Measurements from ENCODE around the gene GMIP. TPM values are rescaled to one million over a fixed set of nuclear protein-coding genes. Genes with fewer than 3 reads are reported as not detected.

Gene GMIP
- total and polyA plus RNA-seq, 2 donors (not counting 3 experiments of a cell fraction or from before 2014, with no cell fraction given): 7.8 to 19.8 TPM

DNA sequence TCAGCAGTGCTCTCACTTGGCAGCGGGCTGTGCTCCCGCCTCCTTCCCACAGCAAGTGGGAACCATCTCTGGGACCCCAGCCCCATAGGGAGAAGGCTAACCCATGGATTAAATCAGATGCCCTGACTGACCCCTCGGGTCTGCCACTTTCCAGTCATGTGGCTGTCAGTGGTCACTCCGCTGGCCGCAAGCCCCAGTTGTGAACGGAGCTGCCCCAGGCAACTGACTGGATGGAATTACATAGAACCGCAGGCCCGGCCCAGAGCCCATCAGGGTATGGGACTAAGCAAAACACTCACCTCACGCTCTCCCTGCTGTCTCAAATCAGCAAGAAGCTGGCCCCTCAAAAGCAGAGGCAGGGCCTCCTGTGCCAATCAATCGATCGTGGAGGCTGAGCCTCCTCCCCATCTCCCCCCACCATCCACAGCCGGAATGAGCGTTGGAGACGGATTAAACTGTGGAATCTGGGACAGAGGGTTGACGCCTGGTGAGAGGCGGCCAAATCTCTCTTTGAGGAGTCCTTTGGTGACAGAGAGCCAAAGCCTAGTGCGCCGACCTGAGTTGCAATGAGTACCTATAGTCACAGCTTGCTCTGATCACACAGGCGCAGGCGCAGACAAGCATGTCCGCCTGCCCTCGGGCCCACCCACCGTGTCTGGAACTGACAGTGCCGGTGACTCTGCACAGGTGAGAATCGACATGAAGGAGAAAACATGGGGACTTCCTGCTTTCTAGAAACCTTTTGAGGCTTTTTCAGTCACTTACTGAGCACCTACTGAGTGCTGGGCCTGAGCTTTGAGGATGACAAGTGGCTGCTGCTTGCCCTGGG, 63.7 kb downstream of the GMIP start:
- Histone ChIP-seq H3K4me3 (replicated peaks in 1 of 3; ENCODE audit: insufficient read depth in 1 of 3, low read depth in 1 of 3, low read length in 3 of 3) (no peak overlapping the region), H4K20me1 (replicated peaks; ENCODE audit: control insufficient read depth, extremely low read depth, insufficient read depth, low read length) (no peaks in the 10 kb centered on the region), H2AFZ (ENCODE audit: low read depth, low read length) (no peak overlapping the region), H3K4me1 (ENCODE audit: control insufficient read depth, extremely low read depth, insufficient read depth, low read length) (no peaks in the 10 kb centered on the region), H3K27me3 (ENCODE audit: control insufficient read depth in 2 of 2, insufficient read depth in 2 of 2, low read length in 2 of 2) (no peaks in the 10 kb centered on the region), H3K27ac (ENCODE audit: insufficient read depth, low read depth, low read length) (no peak overlapping the region), H3K9ac (replicated peaks; ENCODE audit: extremely low read depth, insufficient read depth, low read length) (no peak overlapping the region), H3K4me2 (ENCODE audit: insufficient read depth, low read length) (no peak overlapping the region), H3K9me1 (replicated peaks; ENCODE audit: control insufficient read depth, extremely low read depth, insufficient read depth, low read length) (no peaks in the 10 kb centered on the region), H3K79me2 (ENCODE audit: control insufficient read depth, insufficient read depth, low read length) (no peaks in the 10 kb centered on the region), H3K9me3 (replicated peaks; ENCODE audit: control insufficient read depth, insufficient read depth, low read length) (no peaks in the 10 kb centered on the region), H3K36me3 (ENCODE audit: control insufficient read depth in 2 of 2, extremely low read depth in 1 of 2, insufficient read depth in 2 of 2, low read length in 2 of 2) (no peaks in the 10 kb centered on the region)
- FAIRE-seq: no peak
- intact Hi-C loops (cut with micrococcal nuclease): no loop called here
- no peak for DNase-seq (ENCODE audit: low read depth, low spot score)
- no TSS peak for BruUV-seq (replicated peaks)
- TF ChIP-seq FOS (IDR thresholded peaks at IDR 0.05; ENCODE audit: borderline replicate concordance, insufficient read depth, low read length) (no peak), POLR2AphosphoS5 (IDR thresholded peaks at IDR 0.05; ENCODE audit: insufficient read depth, low read depth, low read length) (no peak), MYC (IDR thresholded peaks at IDR 0.05; ENCODE audit: low read depth, low read length) (no peak), EZH2 (IDR thresholded peaks at IDR 0.05; ENCODE audit: borderline replicate concordance, low read depth, low read length, severe bottlenecking) (no peak), GATA2 (IDR thresholded peaks at IDR 0.05; ENCODE audit: insufficient read depth, insufficient read length, low read depth, low read length) (no peak), POLR2A (IDR thresholded peaks at IDR 0.05; ENCODE audit: low read depth, low read length) (no peak), JUN (IDR thresholded peaks at IDR 0.05; ENCODE audit: borderline replicate concordance, insufficient read depth, insufficient read length, low read depth) (no peak)
- TF ChIP-seq, protein P1, sequence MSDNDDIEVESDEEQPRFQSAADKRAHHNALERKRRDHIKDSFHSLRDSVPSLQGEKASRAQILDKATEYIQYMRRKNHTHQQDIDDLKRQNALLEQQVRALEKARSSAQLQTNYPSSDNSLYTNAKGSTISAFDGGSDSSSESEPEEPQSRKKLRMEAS (IDR thresholded peaks at IDR 0.05; ENCODE audit: insufficient read depth, insufficient read length): no peak
- TF ChIP-seq, protein P2, sequence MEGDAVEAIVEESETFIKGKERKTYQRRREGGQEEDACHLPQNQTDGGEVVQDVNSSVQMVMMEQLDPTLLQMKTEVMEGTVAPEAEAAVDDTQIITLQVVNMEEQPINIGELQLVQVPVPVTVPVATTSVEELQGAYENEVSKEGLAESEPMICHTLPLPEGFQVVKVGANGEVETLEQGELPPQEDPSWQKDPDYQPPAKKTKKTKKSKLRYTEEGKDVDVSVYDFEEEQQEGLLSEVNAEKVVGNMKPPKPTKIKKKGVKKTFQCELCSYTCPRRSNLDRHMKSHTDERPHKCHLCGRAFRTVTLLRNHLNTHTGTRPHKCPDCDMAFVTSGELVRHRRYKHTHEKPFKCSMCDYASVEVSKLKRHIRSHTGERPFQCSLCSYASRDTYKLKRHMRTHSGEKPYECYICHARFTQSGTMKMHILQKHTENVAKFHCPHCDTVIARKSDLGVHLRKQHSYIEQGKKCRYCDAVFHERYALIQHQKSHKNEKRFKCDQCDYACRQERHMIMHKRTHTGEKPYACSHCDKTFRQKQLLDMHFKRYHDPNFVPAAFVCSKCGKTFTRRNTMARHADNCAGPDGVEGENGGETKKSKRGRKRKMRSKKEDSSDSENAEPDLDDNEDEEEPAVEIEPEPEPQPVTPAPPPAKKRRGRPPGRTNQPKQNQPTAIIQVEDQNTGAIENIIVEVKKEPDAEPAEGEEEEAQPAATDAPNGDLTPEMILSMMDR (IDR thresholded peaks at IDR 0.05; ENCODE audit: extremely low read depth in 1 of 2, insufficient read depth in 1 of 2, low read depth in 1 of 2, low read length in 2 of 2): no peak
- ChIA-PET POLR2A (no interaction called here), CTCF (no interaction called here)
- dilution Hi-C loops (cut with MboI; ENCODE audit: extremely low pct_ligation_motif_present, low sequenced_read_pairs): no loop called here

Other genes with a start within 250 kb of the GMIP start
- 134 and 138 TPM in 2 replicates for gene GATAD2A, start 238.0 kb downstream of the GMIP start, total RNA-seq
- 26.2 and 27.3 TPM in 2 replicates for gene GATAD2A, start 238.0 kb downstream of the GMIP start, polyA plus RNA-seq
- gene TSSK6, start 128.1 kb downstream of the GMIP start, total RNA-seq: 0.35 and 0.82 TPM in 2 replicates
- 0.76 and 1.7 TPM in 2 replicates for gene TSSK6, start 128.1 kb downstream of the GMIP start, polyA plus RNA-seq
- gene NDUFA13, start 127.4 kb downstream of the GMIP start, total RNA-seq: 246 and 252 TPM in 2 replicates
- 799 and 837 TPM in 2 replicates for gene NDUFA13, start 127.4 kb downstream of the GMIP start, polyA plus RNA-seq
- gene YJEFN3, start 114.7 kb downstream of the GMIP start, total RNA-seq: 2.1 and 2.4 TPM in 2 replicates
- 1.9 and 2.7 TPM in 2 replicates for gene YJEFN3, start 114.7 kb downstream of the GMIP start, polyA plus RNA-seq
- gene CILP2, start 105.4 kb downstream of the GMIP start, total RNA-seq: not detected in 2 replicates
- gene CILP2, start 105.4 kb downstream of the GMIP start, polyA plus RNA-seq: 0.01 and 0.03 TPM in 2 replicates
- gene PBX4, start 25.0 kb downstream of the GMIP start, total RNA-seq: not detected in 2 replicates
- not detected in 2 replicates for gene PBX4, start 25.0 kb downstream of the GMIP start, polyA plus RNA-seq
- gene LPAR2, start 15.4 kb downstream of the GMIP start, total RNA-seq: 5.0 and 5.1 TPM in 2 replicates
- 4.7 and 6.3 TPM in 2 replicates for gene LPAR2, start 15.4 kb downstream of the GMIP start, polyA plus RNA-seq
- 48.7 and 56.8 TPM in 2 replicates for gene ATP13A1, start 20.0 kb upstream of the GMIP start, total RNA-seq
- gene ATP13A1, start 20.0 kb upstream of the GMIP start, polyA plus RNA-seq: 36.9 and 44.9 TPM in 2 replicates
- gene ZNF101, start 25.2 kb upstream of the GMIP start, total RNA-seq: 10.6 and 12.8 TPM in 2 replicates
- 2.8 TPM in 2 replicates for gene ZNF101, start 25.2 kb upstream of the GMIP start, polyA plus RNA-seq
- 2.1 and 2.6 TPM in 2 replicates for gene ZNF14, start 89.5 kb upstream of the GMIP start, total RNA-seq
- gene ZNF14, start 89.5 kb upstream of the GMIP start, polyA plus RNA-seq: 0.53 and 0.65 TPM in 2 replicates
- gene ZNF506, start 178.1 kb upstream of the GMIP start, total RNA-seq: 5.6 and 10.7 TPM in 2 replicates
- 4.8 and 6.4 TPM in 2 replicates for gene ZNF506, start 178.1 kb upstream of the GMIP start, polyA plus RNA-seq
- gene ZNF253, start 222.2 kb upstream of the GMIP start, total RNA-seq: 3.9 and 8.4 TPM in 2 replicates
- gene ZNF253, start 222.2 kb upstream of the GMIP start, polyA plus RNA-seq: 0.64 and 0.86 TPM in 2 replicates

Measured in endothelial cell of umbilical vein (primary cell).